ENCODE measurements around the gene EBI3. TPM values are rescaled to one million over a fixed set of nuclear protein-coding genes. Genes with fewer than 3 reads are reported as not detected.
"Not testable (repeated sequence)": the region's sequence is repeated elsewhere in the genome, so short reads cannot be mapped to it uniquely, and the experiment has no call there.

EBI3 gene
- total RNA-seq, 2 experiments from 2014 or later: 7.2 to 7.3 TPM

GRCh38 chr19:4189641-4190040 lies 39.7 kb upstream of the EBI3 start:
- intact Hi-C loops (cut with micrococcal nuclease): no loop called here
- Mint-ChIP-seq H3K4me3 (no peak overlapping the region), H3K27me3 (peaks cover 7% of the 10 kb centered on the region), H3K27ac (no peak overlapping the region), H3K4me1 (ENCODE audit: low read depth) (peaks cover 2% of the 10 kb centered on the region), H3K36me3 (ENCODE audit: low read depth) (no peaks in the 10 kb centered on the region), H3K9me3 (no peaks in the 10 kb centered on the region)
- TF ChIP-seq CTCF (IDR thresholded peaks at IDR 0.05): no peak
- DNase-seq (no peak), ATAC-seq (no peak)
- ChIA-PET CTCF (interaction anchor here (0.9 to 1.3 kb wide), 3 partner anchors 15 to 153 kb away, joined by 3 to 7 read pairs (median 4); no protein-coding TSS in a partner anchor), POLR2A (no interaction called here)

GRCh38 chr19:4192537-4192936 lies 36.8 kb upstream of the EBI3 start:
- H3K36me3 Mint-ChIP-seq (ENCODE audit: low read depth); ATAC-seq; H3K4me3 Mint-ChIP-seq; H3K27ac Mint-ChIP-seq; H3K9me3 Mint-ChIP-seq; intact Hi-C loops (cut with micrococcal nuclease); H3K4me1 Mint-ChIP-seq (ENCODE audit: low read depth); POLR2A ChIA-PET; DNase-seq: not testable (repeated sequence)
- CTCF ChIA-PET: interaction anchor here (1.6 kb wide), 1 partner anchor 12 kb away, joined by 4 read pairs; no protein-coding TSS in a partner anchor
- H3K27me3 Mint-ChIP-seq: peaks cover 26% of the 10 kb centered on the region

- Mint-ChIP-seq H3K4me1 (ENCODE audit: low read depth) (peaks cover 10% of the 10 kb centered on the region), H3K27ac (no peak overlapping the region), H3K9me3 (peaks cover 6% of the 10 kb centered on the region), H3K36me3 (ENCODE audit: low read depth) (peaks cover 4% of the 10 kb centered on the region), H3K27me3 (peaks cover 37% of the 10 kb centered on the region), H3K4me3 (no peak overlapping the region)
- ChIA-PET POLR2A (no interaction called here), CTCF (no interaction called here)
- intact Hi-C loops (cut with micrococcal nuclease): no loop called here
- ATAC-seq (no peak), DNase-seq (no peak)
- TF ChIP-seq CTCF (IDR thresholded peaks at IDR 0.05): no peak
These were observed 35.0 kb upstream of the EBI3 start for GRCh38 chr19:4194353-4194752.

DNA sequence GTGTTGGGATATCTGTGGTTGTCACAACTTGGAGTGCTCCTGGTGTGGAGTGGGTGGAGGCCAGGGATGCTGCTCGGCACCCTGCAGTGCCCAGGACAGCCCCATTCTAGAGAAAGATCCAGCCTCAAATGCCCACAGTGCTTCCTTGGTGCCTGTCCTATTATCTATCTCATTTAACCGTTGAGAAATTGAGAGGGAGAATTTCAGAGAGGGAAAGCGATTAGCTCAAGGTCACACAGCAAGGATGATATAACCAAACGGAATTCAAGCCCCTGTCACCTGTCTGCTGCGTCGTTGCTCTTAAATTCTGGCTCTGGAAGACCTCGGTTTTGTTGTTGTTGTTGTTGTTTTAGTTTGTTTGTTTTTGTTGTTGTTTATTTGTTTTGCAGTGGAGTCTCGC lies 33.3 kb upstream of the EBI3 start:
- H3K27me3 Mint-ChIP-seq: peaks cover 42% of the 10 kb centered on the region
- DNase-seq: no peak
- CTCF ChIA-PET: interaction anchor here (1.9 kb wide), 1 partner anchor 57 kb away, joined by 6 read pairs; no protein-coding TSS in a partner anchor
- intact Hi-C loops (cut with micrococcal nuclease): no loop called here
- TF ChIP-seq CTCF (IDR thresholded peaks at IDR 0.05): no peak
- H3K4me1 Mint-ChIP-seq (ENCODE audit: low read depth): peaks cover 10% of the 10 kb centered on the region
- POLR2A ChIA-PET: no interaction called here
- peaks cover 6% of the 10 kb centered on the region for H3K9me3 Mint-ChIP-seq
- H3K4me3 Mint-ChIP-seq: no peak overlapping the region
- no peak overlapping the region for H3K27ac Mint-ChIP-seq
- peaks cover 4% of the 10 kb centered on the region for H3K36me3 Mint-ChIP-seq (ENCODE audit: low read depth)
- no peak for ATAC-seq

GRCh38 chr19:4196587-4197148 lies 32.7 kb upstream of the EBI3 start:
- H3K36me3 Mint-ChIP-seq (ENCODE audit: low read depth): peaks cover 4% of the 10 kb centered on the region

More at GRCh38 chr19:4196587-4197148, 32.7 kb upstream of the EBI3 start:
- DNase-seq: no peak
- ChIA-PET CTCF (interaction anchor here (1.9 kb wide), 1 partner anchor 57 kb away, joined by 6 read pairs; no protein-coding TSS in a partner anchor), POLR2A (no interaction called here)
- Mint-ChIP-seq H3K4me1 (ENCODE audit: low read depth) (peaks cover 10% of the 10 kb centered on the region), H3K4me3 (no peak overlapping the region), H3K27ac (no peak overlapping the region), H3K27me3 (peaks cover 45% of the 10 kb centered on the region), H3K9me3 (peaks cover 6% of the 10 kb centered on the region)
- no peak for ATAC-seq
- TF ChIP-seq CTCF (IDR thresholded peaks at IDR 0.05): no peak
- intact Hi-C loops (cut with micrococcal nuclease): no loop called here

Measured in activated CD8-positive, alpha-beta T cell treated with anti-CD3 and anti-CD28 coated beads for 36 hours (primary cell).